ENCODE results near the gene C4B.

Gene C4B

GRCh38 chr6:32084780-32085179 is 70.2 kb downstream of the C4B start:
- DNase-seq: no peak

All from OCI-M1 (cell line).